Measurements from ENCODE around the gene CDCA7L.
"Not testable (repeated sequence)": the region's sequence is repeated elsewhere in the genome, so short reads cannot be mapped to it uniquely, and the experiment has no call there.

The CDCA7L gene

GRCh38 chr7:21911341-21911875 is 34.3 kb downstream of the CDCA7L start:
- DNase-seq (ENCODE audit: low read depth in 2 of 2, low spot score in 1 of 2), result no peak

- no peak for DNase-seq (ENCODE audit: low read depth in 2 of 2, low spot score in 1 of 2)
Observed at GRCh38 chr7:21910253-21910652, 35.4 kb downstream of the CDCA7L start.

- no peak for DNase-seq (ENCODE audit: low read depth in 2 of 2, low spot score in 1 of 2)
Observed at GRCh38 chr7:21908746-21909145, 37.0 kb downstream of the CDCA7L start.

GRCh38 chr7:21903020-21903786 is 42.5 kb downstream of the CDCA7L start:
- DNase-seq (ENCODE audit: low read depth in 2 of 2, low spot score in 1 of 2), result no peak

GRCh38 chr7:21902240-21902639 is 43.5 kb downstream of the CDCA7L start:
- no peak for DNase-seq (ENCODE audit: low read depth in 2 of 2, low spot score in 1 of 2)

GRCh38 chr7:21898265-21898930 is 47.3 kb downstream of the CDCA7L start:
- DNase-seq (ENCODE audit: low read depth in 2 of 2, low spot score in 1 of 2), result no peak

GRCh38 chr7:21893401-21893800 is 52.3 kb downstream of the CDCA7L start:
- no peak for DNase-seq (ENCODE audit: low read depth in 2 of 2, low spot score in 1 of 2)

DNA sequence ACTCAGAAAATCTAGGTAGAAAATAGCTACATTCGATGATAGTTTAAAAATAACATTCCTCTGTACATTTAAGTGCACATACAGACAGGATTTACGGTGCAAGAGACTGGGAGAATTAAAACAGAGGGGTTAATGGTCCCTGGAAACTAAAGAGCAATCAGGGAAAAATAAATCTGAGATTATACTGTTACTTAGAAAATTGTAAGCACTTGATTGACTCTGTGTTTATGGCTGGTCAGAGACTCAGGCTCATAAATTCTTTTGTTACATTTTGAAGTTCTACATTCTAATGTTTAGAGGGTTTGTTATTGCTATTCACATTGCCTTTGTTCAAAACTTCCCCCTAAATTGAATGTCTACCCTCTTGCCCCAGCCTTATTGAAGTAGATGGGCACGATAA is 54.4 kb downstream of the CDCA7L start:
- DNase-seq (ENCODE audit: low read depth in 2 of 2, low spot score in 1 of 2), result no peak

- DNase-seq (ENCODE audit: low read depth in 2 of 2, low spot score in 1 of 2), result no peak
Observed at GRCh38 chr7:21887779-21888178, 57.9 kb downstream of the CDCA7L start.

GRCh38 chr7:21887353-21887752 is 58.3 kb downstream of the CDCA7L start:
- no peak for DNase-seq (ENCODE audit: low read depth in 2 of 2, low spot score in 1 of 2)

- no peak for DNase-seq (ENCODE audit: low read depth in 2 of 2, low spot score in 1 of 2)
Observed at GRCh38 chr7:21886396-21886795, 59.3 kb downstream of the CDCA7L start.

- no peak for DNase-seq (ENCODE audit: low read depth in 2 of 2, low spot score in 1 of 2)
Observed at GRCh38 chr7:21884496-21884895, 61.2 kb downstream of the CDCA7L start.

DNA sequence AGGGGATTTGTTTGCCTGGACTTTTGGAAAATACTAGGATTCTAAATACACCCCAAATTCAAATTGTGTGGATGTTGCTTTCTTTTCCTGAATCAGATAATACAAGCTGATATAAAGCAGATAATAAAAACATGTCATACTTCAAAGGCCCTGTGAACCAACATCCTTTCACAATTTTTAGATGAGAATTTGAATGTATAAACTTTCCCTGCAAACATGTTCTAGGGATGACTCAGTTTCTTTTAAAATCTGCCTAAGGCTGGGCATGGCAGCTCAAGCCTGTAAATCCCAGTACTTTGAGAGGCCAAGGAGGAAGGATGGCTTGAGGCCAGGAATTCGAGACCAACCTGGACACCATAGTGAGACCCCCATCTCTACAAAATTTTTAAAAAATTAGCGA is 62.2 kb downstream of the CDCA7L start:
- DNase-seq (ENCODE audit: low read depth in 2 of 2, low spot score in 1 of 2), result not testable (repeated sequence)

- no peak for DNase-seq (ENCODE audit: low read depth in 2 of 2, low spot score in 1 of 2)
Observed at GRCh38 chr7:21883069-21883468, 62.6 kb downstream of the CDCA7L start.

GRCh38 chr7:21869785-21870402 is 75.8 kb downstream of the CDCA7L start:
- no peak for DNase-seq (ENCODE audit: low read depth in 2 of 2, low spot score in 1 of 2)

- DNase-seq (ENCODE audit: low read depth in 2 of 2, low spot score in 1 of 2), result no peak
Observed at GRCh38 chr7:21868576-21868850, 77.2 kb downstream of the CDCA7L start.

DNA sequence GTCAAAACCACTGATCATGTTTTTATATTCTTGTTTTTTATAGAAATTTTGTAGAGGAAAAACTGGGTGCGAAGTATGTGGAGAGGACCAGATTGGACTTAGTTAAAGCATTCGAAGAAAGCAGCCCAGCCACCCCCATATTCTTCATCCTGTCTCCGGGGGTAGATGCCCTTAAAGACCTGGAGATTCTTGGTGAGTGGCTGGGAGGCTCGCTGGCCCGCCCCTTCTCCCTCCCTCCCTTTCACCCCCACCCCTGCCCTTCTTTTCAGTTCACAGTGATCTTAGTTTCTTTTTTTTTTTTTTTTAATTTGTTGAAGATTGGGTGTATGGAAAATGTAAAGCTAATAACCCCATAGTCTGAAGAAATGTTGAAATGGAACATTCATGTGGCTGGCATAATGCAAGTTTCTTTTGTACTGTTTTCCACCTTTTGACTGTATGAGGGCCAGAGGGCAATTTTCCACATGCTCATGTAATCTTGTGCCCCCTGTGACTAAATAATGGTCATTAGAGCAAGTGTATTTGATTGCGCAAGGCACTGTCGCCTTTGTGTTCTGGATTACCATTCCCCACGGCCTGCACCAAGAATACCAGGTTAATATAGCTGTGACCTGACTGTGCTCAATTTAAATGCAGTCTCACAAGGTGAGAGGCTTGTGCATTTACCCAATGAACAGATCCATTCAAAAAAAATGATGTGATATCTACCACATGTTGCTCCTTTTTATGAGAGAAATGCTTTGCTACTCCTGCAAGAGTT is 77.7 kb downstream of the CDCA7L start:
- DNase-seq (ENCODE audit: low read depth in 2 of 2, low spot score in 1 of 2), result no peak

DNA sequence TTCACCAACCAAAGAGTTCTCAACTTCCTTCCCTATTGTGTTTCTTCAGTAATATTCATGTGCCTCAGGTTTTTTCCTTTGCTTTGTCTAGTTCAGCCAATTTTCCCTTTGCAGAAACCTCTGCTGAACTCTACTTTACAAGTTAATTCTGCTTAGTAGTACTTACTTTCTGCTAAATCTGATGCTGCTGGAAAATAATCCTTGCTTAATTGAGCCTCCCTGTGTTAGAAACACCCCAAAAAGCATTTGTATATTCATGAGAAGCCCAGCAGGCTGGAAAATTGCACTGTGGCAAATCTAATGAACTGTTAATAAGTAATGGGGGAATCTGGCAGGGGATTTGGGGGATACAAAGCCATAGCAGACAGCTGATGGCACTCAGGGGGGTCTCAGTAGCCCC is 78.5 kb downstream of the CDCA7L start:
- no peak for DNase-seq (ENCODE audit: low read depth in 2 of 2, low spot score in 1 of 2)

DNA sequence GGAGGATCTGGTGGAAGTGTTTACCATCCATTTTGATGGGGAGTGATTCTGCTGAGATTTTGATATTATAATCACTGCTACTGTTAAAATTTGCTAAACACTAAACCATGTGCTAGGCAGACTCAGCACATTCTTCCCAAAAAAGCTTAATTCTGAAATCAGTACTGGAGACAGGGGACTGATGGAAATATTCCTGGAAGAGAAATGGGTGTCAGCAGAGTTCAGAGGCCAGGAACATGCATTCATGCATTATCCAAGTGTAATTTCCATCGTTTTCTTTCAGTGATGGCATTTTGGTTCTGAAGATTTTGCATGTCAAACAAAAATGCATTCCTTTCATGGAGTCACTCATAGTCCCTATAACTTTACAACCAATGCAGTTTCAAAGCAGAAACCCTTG is 79.0 kb downstream of the CDCA7L start:
- DNase-seq (ENCODE audit: low read depth in 2 of 2, low spot score in 1 of 2), result no peak

DNA sequence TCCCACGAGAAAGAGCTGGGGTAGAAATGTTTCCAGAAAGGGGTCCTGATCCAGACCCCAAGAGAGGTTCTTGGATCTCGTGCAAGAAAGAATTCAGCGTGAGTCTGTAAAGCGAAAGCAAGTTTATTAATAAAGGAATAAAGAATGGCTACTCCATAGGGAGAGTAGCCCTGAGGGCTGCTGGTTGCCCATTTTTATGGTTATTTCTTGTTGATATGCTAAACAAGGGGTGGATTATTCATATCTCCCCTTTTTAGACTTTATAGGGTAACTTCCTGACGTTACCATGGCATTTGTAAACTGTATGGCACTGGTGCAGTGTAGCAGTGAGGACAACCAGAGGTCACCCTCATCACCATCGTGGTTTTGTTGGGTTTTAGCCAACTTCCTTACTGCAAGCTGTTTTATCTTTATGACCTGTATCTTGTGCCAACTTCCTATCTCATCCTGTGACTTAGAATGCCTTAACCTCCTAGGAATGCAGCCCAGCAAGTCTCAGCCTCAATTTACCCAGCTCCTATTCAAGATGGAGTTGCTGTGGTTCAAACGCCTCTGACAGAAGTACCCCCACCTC is 80.0 kb downstream of the CDCA7L start:
- not testable (repeated sequence) for DNase-seq (ENCODE audit: low read depth in 2 of 2, low spot score in 1 of 2)

DNA sequence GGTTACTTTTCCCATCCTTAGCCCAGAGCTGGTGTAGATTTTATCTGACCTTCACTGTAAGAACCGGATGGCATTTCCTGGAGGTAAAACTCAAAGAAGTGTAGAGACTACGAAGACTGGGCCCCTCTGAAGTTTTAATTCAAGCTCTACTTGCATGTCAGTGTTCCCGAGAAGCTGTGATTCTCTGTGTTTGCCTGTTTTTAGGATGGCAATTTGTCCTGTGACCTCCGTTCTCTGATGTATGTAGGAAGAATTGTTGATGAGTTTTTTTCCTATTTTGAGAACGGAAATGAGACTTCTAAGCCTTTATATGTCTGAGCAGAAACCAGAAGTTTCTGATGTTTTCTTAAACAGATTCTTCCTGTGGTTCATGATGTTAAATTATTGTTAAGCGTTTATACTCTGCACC is 94.1 kb downstream of the CDCA7L start:
- no peak for DNase-seq (ENCODE audit: low read depth in 2 of 2, low spot score in 1 of 2)

Measured in stimulated activated CD8-positive, alpha-beta memory T cell treated with anti-CD3 and anti-CD28 coated beads, Interleukin-4, amount 100 ng/mL, for 4 hours (primary cell).